Activated CD4-positive, alpha-beta T cell treated with anti-CD3 and anti-CD28 coated beads, Interleukin-2, amount 50 U/mL, for 1 hour (primary cell): Measurements from ENCODE around the gene DNAH14.
"Not testable (repeated sequence)": the region's sequence is repeated elsewhere in the genome, so short reads cannot be mapped to it uniquely, and the experiment has no call there.

Experiments
- DNase-seq: peaks from one replicate; pipeline ENCODE4 v3.0.0-alpha.2; 2020

Gene DNAH14

DNA sequence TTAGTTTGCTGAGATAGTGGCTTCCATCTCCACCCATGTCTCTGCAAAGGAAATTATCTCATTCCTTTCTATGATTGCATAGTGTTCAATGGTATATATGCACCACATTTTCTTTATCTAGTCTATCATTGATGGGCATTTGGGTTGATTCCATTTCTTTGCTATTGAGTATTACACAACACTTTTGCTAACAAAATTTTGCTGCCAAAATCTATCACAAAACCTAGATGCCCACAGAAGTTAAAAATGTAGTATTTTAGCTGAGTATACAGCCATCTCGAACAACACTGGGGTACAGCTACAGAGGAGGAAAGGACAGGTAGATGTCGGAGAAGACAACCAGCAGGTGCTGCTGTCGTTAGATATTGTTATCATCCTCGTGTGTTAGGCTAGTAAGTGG, 430.6 kb downstream of the DNAH14 start:
- DNase-seq = no peak

DNA sequence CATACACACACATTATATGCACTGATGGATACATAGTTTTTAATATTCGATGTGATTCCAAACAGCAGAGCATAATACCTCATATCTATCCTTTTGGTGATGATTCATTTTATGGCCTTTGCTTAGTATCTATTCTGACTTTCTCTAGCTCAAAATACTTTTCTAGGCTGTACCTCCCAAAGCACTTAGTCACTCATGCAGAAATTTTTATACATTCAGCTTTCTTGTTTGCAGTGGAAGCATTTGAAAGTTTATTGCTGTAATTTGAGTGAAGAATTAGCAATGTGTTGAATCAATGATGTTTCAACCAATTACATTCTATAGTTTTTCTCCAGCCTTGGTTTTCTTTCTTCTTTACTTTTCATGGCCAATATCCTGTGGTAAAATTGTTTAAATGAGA, 431.7 kb downstream of the DNAH14 start:
- DNase-seq = no peak

DNA sequence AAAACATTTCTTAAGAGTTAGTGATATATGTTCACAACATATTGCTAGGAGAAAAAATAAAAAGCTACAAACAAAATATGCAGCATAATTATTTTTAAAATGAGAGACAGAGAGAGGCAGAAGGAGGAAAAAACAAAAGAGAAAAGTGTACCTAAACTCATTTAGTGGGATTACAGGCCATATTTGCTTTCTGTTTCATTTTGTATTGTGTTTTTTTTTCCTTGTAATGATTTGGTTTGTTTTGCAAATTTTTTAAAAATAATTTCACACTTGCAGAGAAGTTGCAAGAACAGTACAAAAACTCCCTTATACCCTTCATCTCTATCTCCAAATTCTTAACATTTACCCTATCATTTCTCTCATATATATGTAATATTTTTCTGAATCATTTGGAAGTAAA, 433.3 kb downstream of the DNAH14 start:
- DNase-seq = no peak

DNA sequence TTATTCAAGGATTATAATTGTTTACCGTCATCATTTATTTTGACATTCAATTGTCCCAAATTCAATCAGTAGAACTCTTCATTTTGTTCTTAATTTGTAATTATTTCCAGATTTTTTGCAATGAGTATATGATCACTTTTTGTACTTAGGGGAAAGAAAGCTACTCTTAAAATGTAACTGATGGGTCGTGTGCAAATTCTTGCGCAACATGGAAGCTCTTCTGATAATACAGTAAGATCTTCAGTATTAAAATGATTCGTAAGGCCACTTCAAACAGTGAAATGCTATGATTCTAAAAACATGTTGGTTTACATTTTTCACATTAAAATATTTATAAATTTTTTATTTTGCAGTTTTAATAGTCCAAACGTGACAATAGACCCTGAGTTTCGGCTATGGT, 435.0 kb downstream of the DNAH14 start:
- DNase-seq = no peak

DNA sequence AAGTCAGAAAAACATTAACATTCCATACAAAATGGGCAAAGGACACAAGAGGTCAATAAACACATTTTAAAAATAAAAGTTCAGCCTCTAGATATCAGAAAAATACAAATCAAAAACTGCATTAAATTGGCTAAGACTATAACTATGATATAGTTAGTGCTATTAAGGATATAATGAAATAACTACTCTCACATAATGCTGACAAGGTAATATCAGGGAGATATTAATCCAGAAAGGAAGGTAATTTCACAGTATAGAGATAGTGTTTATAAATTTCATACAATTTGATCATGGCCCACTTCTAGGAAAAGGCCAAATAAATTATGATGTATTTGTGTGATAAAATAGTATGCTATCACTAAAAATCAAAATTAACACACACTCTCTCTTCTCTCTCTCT, 436.5 kb downstream of the DNAH14 start:
- DNase-seq = no peak

- DNase-seq = no peak
Observed at GRCh38 chr1:225366552-225366951, 437.1 kb downstream of the DNAH14 start.

DNA sequence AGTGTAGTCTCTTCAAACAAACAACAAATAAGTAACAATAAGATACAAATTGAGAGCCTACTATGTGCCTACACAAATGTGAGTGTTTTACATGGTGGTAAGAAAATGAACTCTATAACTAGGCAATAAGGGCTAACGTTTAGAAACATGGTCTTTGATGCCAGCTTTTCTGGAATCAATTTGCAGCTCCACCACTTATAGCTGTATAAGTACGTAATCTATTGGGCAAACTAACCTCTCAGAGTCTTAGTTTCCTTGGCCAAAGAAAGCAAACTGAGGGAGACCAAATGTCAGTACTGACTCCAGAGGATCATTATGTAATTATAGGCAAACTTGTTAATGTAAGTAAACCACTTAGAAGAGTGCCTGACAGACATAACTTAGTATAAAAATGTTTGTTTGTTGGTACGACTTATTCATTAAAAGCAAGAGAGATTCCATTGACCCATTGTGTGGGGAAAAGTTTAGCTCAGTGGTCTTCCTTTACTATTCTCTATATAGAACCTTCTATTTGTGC, 438.6 kb downstream of the DNAH14 start:
- DNase-seq = no peak

GRCh38 chr1:225371366-225372010, 442.0 kb downstream of the DNAH14 start:
- DNase-seq = no peak

GRCh38 chr1:225373155-225373554, 443.7 kb downstream of the DNAH14 start:
- DNase-seq = no peak

DNA sequence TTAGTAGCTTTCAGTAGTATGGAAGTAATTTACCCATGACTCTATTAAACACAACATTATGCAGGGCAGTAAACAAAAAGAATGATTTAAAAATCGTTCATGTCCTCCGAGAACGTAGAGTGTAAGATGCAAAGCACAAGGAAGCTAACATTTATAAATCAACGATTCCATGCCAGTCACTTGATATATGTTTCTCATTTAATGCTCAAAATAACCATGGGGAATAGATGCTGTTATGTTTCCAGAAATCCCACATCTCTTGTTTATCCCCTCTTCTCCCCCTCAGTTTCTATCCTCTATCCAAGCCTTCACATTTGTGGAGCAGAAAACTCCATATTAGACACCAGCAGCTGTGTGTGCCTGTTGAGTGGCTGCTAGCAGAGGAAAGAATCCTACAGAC, 445.5 kb downstream of the DNAH14 start:
- no peak for DNase-seq

DNA sequence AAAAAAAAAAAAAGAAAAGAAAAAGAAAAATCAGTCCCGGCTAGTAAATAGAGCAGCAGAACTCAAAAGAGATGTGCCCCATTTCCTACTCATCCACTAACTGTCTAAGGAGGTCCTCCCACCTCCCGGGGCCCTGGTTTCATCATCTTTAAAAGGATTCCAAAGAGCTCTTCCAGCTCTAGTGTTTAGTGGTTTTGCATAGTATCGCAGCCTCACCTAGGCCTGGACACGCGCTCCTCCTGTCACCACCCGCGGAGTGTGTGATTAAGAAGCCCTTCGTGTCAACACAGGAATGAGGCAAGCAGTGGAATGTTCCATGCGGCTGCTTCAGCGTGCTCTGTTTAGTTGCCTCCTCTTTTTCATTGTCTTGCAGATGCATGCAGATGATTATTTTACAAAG, 449.4 kb downstream of the DNAH14 start:
- no peak for DNase-seq

DNA sequence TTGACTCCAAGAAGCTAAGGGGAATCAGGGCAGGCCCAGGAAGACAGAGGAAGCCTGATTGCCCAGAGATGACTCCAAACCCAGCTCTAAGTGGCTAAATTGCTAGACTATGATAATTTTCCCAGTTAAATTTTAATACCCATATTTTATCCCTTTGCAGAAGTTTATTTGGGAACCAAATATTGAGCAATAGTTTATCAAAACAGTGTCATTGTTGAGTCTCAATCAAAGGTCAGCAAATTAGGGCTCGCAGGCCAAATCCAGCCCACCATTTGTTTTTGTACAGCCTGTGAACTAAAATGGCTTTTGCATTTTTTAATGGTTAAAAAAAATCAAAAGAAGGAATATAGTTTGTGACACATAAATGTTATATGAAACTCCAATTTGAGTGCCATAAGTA, 451.2 kb downstream of the DNAH14 start:
- no peak for DNase-seq

DNA sequence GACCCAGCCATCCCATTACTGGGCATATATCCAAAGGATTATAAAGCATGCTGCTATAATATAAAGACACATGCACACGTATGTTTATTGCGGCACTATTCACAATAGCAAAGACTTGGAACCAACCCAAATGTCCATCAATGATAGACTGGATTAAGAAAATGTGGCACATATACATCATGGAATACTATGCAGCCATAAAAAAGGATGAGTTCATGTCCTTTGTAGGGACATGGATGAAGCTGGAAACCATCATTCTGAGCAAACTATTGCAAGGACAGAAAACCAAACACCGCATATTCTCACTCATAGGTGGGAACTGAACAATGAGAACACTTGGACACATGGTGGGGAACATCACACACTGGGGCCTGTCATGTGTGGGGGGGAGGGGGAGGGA, 457.4 kb downstream of the DNAH14 start:
- not testable (repeated sequence) for DNase-seq

DNA sequence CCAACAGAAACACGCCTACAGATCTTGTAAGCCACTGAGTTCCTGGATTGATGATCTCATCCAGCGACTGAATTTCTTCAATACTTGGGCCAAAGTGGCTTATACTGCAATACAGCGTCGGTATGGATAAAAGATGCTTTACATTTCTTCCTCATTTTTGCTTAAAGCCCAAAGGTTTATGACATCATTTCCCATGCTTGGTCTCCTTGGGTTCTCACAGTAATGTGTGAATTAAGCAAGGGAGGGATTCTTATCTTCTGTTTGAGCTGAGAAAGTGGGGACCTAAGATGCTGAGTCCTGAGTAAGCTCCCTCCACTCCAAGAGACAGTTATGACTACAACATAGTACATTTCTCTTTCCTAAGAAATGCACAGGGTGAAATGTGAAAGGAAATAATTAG, 458.9 kb downstream of the DNAH14 start:
- DNase-seq = no peak

DNA sequence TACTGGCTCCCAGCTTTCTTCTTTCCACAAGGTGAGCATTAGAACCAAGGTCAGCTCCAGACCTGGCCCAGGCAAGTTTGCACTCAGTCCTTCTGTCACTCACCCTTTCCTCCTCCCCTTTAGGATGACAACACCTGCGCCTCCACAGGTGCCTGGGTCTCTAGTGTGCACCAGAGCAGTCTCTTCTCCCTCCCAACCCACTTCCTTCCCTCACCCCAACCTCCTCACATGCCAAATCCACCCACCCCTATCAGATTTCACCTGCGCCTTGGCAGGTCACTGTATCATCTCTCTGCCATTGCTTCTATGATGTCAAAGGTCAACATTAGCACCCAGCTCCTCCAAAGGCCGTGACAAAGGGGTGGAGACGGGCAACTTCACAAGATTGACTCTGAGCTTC, 460.4 kb downstream of the DNAH14 start:
- no peak for DNase-seq

- no peak for DNase-seq
Observed at GRCh38 chr1:225396357-225396756, 466.9 kb downstream of the DNAH14 start.

DNA sequence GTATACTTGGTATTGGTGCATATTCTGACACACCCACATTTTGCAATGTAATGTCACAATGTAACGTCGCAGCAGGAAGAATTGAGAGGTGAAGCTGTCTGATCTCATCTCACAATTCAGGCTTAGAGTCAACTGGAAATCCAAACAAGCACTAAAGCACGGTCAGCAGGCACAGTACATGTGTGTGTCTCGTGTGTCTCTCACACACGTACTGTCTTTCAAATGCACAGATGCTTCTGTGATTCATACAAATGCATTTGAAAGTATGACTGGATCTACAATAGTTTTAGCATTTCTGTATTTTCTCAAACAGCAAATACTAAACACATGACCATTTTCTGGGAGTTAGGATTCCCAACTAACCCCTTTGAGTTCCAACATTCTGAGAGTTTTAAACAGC, 471.5 kb downstream of the DNAH14 start:
- DNase-seq = no peak

DNA sequence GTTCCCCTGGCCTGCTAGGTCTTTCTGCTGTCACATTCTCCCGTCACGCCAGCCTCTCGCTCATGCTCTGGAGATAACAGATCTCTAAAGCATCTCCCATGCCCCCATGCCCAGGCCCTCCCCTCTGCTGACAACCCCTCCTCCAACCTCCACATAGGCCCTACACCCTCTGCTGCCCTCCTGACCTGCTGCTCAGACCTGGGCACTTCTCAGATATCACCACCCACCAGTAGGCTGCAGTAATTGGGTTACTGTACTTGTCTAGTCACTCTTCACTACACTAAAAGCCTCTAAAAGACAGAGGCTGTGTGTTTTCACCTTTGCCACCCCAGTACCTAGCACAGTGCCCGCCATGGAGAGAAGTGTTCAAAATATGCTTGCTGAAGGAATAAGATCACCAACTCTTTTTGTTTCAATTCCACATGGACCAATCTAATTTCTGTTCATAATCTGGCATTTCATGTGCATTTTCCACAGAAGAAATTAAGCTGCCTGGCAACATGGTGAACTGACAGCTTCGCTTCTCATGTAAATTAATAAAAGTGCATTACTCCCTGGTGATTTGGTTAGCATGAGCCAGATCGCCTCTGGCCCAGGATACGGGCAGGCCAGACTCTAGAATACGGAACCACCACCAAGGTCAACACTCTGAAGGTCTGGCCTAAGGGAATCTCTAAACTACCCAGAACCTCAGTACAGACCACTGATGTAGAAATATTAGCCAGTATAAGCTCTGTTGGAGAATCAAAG, 477.7 kb downstream of the DNAH14 start:
- DNase-seq = no peak

DNA sequence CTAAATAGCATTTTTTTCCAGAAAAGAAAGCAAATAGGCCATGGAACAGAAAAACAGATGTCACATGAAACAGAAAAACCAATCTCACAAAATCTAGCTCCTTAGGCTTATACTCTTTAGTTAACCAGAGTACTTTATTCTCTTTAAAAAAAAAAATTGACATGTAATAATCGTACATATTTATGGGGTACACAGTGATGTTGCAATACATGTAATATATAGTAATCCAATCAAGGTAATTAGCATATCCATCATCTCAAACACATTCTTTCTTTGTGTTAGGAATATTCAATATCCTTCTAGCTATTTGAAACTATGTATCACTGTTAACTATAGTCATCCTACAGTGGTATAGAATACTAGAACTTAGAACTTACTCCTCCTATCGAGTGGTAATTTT, 478.3 kb downstream of the DNAH14 start:
- DNase-seq = no peak

DNA sequence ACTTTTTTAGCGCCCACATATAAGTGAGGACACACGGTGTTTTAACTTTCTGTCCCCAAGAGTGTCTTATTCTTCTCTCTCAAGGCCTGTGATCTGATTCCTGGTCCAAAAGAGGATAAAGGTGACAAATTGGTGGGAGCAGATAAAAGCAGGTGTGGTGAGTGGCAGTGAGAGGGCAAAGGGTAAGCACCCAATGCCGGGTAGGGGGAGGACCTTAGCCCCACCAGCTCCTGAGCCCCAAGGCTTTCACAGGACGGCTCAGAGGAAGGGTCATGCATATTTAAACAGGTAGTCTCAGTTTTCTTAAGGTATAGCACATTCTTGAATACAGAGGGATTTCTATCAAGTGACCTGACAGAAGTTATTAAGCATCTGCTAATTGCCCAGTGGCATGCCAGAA, 478.8 kb downstream of the DNAH14 start:
- DNase-seq = no peak

DNA sequence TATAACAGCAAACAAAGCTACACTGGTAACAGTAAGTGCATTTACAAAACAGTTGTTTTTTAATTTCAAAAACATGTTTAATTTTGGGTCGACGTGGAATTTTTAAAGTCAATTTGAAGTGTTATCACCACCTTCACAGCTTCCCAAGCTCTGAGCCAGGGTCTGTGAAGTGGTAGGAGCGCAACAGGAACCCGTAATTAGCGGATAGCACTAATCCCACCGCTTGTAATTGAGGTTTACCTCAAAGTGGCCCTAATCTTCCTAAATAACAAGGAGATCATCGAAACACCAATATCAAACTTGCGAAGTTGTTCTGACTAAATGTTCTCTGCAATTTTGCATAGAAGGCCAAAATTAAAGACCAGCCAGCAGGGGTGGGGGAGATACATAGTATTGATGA, 479.6 kb downstream of the DNAH14 start:
- DNase-seq = no peak

GRCh38 chr1:225410036-225410435, 480.6 kb downstream of the DNAH14 start:
- no peak for DNase-seq

DNA sequence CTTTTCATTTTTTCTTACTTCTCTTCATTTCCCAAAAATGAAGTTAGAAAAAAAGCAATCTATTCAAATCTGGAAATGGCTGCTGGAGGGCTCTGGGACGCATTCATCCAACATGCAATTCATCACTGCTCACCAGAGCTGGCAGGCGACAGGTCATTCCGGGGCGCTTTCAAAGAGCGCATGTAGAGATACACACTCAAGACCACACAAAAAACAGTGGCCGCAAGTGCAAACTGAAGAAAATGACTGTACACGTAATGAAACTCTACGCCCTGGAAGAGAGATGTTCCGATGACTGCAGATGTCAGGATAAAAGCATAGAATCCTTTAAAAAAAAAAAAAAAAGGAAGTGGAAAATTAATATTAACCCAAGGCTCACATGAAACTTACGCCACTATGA, 482.8 kb downstream of the DNAH14 start:
- no peak for DNase-seq

DNA sequence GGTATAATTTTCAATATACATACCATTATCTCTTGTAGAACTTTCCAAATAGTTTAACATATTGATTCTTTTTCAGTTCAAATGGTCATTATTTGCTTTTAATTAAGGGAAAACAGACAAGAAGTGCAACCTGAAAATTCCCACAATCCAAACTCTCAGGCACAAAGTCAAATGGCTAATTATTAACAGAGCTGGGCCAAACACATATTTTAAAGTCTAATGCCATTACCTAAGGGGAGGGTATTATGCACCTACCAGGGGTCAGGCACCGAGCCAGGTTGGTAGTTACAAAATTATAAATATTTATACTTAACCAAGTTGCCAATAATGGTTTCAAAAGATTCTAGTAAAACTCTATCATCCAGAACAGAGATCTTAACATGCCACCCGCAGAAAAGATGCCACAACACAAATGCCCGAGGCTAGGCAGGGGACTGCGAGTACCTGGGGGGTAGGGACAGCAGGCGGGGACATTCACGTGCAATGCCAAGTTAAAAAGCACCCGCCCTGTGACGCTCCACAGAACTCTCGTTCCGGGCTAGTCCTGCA, 483.4 kb downstream of the DNAH14 start:
- no peak for DNase-seq
